GM12865 (cell line): ENCODE measurements around the gene LRP6.

Source experiments
- DNase-seq: peaks from one replicate; pipeline ENCODE4 v3.0.0; 2010; ENCODE audit warnings: low read depth
- H3K4me3 ChIP-seq: 2 replicates; pipeline ENCODE4 v1.5.1; 2011; ENCODE audit warnings: mild to moderate bottlenecking, low read depth, low read length, control low read depth
- CTCF ChIP-seq: IDR thresholded peaks from 2 replicates; pipeline ENCODE4 v1.5.1; 2011; ENCODE audit warnings: low read length, control low read depth, low read depth, inconsistent platforms; ENCODE audit not compliant: insufficient read depth; ENCODE audit errors: missing control alignments

Gene LRP6

GRCh38 chr12:12228402-12228801 is 38.4 kb downstream of the LRP6 start:
- TF ChIP-seq CTCF = no peak
- DNase-seq = no peak
- no peak overlapping the region for H3K4me3 ChIP-seq

GRCh38 chr12:12226187-12226586 is 40.7 kb downstream of the LRP6 start:
- H3K4me3 ChIP-seq = no peak overlapping the region
- DNase-seq = no peak
- no peak for TF ChIP-seq CTCF

- no peak overlapping the region for H3K4me3 ChIP-seq
- no peak for TF ChIP-seq CTCF
- peak; percentile 44 for DNase-seq
Observed at GRCh38 chr12:12224240-12224940, 42.5 kb downstream of the LRP6 start.

- DNase-seq = no peak
- no peak for TF ChIP-seq CTCF
- no peak overlapping the region for H3K4me3 ChIP-seq
Observed at GRCh38 chr12:12221560-12221959, 45.3 kb downstream of the LRP6 start.

- no peak overlapping the region for H3K4me3 ChIP-seq
- DNase-seq = no peak
- TF ChIP-seq CTCF = no peak
Observed at GRCh38 chr12:12219664-12220063, 47.2 kb downstream of the LRP6 start.

GRCh38 chr12:12217018-12217359 is 49.9 kb downstream of the LRP6 start:
- DNase-seq = no peak
- TF ChIP-seq CTCF = no peak
- no peak overlapping the region for H3K4me3 ChIP-seq

- DNase-seq = peak; percentile 8
- no peak overlapping the region for H3K4me3 ChIP-seq
- no peak for TF ChIP-seq CTCF
Observed at GRCh38 chr12:12216349-12217017, 50.4 kb downstream of the LRP6 start.
